Measurements from ENCODE around the gene CD2AP.
"Not testable (repeated sequence)": the region's sequence is repeated elsewhere in the genome, so short reads cannot be mapped to it uniquely, and the experiment has no call there.

The CD2AP gene, protein sequence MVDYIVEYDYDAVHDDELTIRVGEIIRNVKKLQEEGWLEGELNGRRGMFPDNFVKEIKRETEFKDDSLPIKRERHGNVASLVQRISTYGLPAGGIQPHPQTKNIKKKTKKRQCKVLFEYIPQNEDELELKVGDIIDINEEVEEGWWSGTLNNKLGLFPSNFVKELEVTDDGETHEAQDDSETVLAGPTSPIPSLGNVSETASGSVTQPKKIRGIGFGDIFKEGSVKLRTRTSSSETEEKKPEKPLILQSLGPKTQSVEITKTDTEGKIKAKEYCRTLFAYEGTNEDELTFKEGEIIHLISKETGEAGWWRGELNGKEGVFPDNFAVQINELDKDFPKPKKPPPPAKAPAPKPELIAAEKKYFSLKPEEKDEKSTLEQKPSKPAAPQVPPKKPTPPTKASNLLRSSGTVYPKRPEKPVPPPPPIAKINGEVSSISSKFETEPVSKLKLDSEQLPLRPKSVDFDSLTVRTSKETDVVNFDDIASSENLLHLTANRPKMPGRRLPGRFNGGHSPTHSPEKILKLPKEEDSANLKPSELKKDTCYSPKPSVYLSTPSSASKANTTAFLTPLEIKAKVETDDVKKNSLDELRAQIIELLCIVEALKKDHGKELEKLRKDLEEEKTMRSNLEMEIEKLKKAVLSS

GRCh38 chr6:47477497-47478232 lies at the start of gene CD2AP:
CD2AP (plus strand) TSS chr6:47477789; CDS start chr6:47478245, 456 bp downstream.
- peak; percentile 91 to 94 for DNase-seq
- TF ChIP-seq POLR2A (IDR thresholded peaks at IDR 0.05; ENCODE audit: low read length): peak; percentile 66
- no peak for TF ChIP-seq GATA1 (IDR thresholded peaks at IDR 0.05; ENCODE audit: low read depth, low read length)

- TF ChIP-seq GATA1 (IDR thresholded peaks at IDR 0.05; ENCODE audit: low read depth, low read length) (no peak), POLR2A (IDR thresholded peaks at IDR 0.05; ENCODE audit: low read length) (no peak)
Measured at GRCh38 chr6:47428288-47428687, 49.3 kb upstream of the CD2AP start.

DNA sequence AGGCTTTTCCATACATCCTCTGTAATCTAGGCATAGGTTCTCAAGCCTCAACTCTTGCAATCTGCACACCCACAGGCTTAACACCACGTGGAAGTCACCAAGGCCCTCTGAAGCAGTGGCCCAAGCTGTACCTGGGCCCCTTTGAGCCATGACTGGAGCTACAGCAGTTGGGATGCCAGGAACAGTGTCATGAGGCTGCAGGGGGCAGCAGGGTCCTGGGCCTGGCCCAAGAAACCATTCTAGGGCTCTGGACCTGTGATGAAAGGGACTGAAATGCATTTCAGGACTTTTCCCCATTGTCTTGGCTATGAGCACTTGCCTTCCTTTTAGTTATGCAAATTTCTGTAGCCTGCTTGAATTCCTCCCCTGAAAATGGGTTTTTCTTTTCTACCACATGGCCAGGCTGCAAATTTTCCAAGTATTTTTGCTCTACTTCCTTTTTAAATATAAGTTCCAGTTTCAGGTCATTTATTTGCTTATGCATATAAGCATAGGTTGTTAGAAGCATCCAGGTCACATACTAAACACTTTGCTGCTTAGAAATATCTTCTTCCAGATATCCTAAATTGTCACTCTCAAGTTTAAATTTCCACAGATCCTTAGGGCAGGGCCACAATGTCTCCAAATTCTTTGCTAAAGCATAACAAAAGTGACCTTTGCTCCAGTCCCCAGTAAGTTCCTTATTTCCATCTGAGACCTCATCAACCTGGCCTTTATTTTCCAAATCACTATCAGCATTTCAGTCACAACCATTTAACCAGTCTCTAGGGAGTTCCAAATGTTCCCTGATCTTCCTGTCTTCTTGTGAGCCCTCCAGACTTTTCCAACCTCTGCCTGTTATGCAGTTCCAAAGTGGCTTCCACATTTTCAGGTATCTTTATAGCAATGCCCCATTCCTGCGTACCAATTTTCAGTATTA lies 48.6 kb upstream of the CD2AP start:
- TF ChIP-seq POLR2A (IDR thresholded peaks at IDR 0.05; ENCODE audit: low read length) (no peak), GATA1 (IDR thresholded peaks at IDR 0.05; ENCODE audit: low read depth, low read length) (no peak)

More at GRCh38 chr6:47428288-47428687, 49.3 kb upstream of the CD2AP start:
- DNase-seq: no peak

GRCh38 chr6:47434372-47435253 lies 43.0 kb upstream of the CD2AP start:
- TF ChIP-seq POLR2A (IDR thresholded peaks at IDR 0.05; ENCODE audit: low read length) (no peak), GATA1 (IDR thresholded peaks at IDR 0.05; ENCODE audit: low read depth, low read length) (no peak)
- no peak for DNase-seq

More for the DNA sequence above, 48.6 kb upstream of the CD2AP start:
- DNase-seq: no peak

DNA sequence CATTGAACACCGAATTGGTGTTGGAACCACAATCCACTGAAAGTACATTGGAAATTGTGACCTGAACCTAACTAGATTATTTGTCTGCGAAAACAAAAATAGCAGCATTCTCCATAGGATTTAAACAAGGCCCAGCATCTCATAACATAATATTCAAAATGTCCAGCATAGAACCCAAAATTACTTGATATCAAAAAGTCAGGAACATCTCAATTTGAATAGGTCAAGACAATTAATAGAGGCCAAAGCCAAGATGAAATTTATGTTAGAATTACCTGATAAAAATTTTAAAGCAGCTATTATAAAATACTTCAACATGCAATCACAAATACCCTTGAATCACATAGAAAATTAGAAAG lies 42.4 kb upstream of the CD2AP start:
- TF ChIP-seq POLR2A (IDR thresholded peaks at IDR 0.05; ENCODE audit: low read length): no peak
- no peak for TF ChIP-seq GATA1 (IDR thresholded peaks at IDR 0.05; ENCODE audit: low read depth, low read length)
- DNase-seq: no peak

- TF ChIP-seq POLR2A (IDR thresholded peaks at IDR 0.05; ENCODE audit: low read length) (no peak), GATA1 (IDR thresholded peaks at IDR 0.05; ENCODE audit: low read depth, low read length) (no peak)
Measured at GRCh38 chr6:47437592-47437991, 40.0 kb upstream of the CD2AP start.

DNA sequence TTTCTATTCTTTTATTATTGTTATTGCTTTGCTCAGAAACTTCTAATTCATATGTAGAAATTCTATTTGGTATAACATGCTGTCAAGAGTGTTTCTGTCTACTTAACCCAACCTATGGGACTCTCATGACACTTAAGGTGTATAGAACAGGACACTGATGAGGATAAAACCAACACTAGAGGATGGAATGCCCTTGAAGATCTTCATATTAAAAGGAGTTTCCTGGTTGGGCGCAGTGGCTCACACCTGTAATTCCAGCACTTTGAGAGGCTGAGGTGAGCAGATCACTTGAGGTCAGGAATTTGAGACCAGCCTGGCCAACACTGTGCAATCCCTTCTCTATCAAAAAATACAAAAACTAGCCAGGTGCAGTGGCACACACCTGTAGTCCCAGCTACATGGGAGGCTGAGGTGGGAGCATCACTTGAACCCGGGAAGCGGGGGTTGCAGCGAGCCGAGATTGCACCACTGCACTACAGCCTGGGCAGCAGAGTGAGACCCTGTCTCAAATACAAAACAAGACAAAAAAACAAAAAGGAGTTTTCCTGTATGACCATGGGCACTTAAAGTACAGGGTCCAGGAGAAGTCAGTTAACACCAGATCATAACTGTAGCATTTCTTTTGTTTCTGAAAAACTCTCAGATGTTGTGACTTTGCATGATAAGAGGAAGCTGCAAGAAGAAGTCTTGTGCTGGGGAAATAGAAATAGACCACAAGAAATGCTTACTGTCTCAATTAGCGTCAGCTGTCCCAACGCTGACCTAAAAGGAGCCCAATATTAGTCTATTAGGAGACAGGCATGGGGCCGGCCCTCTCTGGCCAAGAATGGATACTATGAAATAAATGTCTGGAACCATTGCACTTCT lies 38.9 kb upstream of the CD2AP start:
- DNase-seq: no peak

More at GRCh38 chr6:47437592-47437991, 40.0 kb upstream of the CD2AP start:
- no peak for DNase-seq

DNA sequence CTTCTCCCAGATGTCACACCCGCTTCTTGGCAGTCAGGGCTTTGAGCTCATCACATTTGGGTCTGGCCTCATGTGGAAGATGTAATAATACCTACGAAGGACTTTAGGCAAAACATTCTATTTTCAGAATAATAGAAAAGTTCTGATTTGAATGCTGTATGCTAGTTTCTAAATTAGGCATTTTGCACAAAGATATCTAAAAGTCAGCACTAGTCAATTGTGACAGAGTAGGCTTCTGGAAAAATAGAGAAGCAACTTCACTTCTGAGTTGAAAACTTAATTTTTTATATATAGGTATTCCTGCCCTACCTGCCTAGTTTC lies 38.3 kb upstream of the CD2AP start:
- TF ChIP-seq POLR2A (IDR thresholded peaks at IDR 0.05; ENCODE audit: low read length): no peak
- TF ChIP-seq GATA1 (IDR thresholded peaks at IDR 0.05; ENCODE audit: low read depth, low read length): no peak
- DNase-seq: no peak

More for the DNA sequence above, 38.9 kb upstream of the CD2AP start:
- TF ChIP-seq GATA1 (IDR thresholded peaks at IDR 0.05; ENCODE audit: low read depth, low read length): no peak
- no peak for TF ChIP-seq POLR2A (IDR thresholded peaks at IDR 0.05; ENCODE audit: low read length)

DNA sequence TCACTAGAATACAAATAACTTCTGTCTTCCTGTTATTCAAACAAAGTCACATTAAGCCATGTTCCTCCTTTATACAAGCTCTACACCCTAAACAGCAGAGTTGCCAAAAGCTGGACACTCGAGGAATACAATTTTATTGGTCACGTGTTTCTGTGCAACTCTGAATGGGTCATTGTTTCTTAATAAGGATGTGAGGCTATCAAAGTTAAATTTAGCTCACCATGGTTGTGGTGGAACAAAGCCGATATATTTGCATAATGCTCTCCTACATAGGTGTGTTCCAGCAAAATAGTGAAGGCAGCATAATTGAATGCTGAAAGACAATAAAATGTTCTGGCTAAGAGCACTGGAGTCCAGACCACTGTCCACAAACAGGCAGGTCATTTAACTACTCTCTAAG lies 36.9 kb upstream of the CD2AP start:
- TF ChIP-seq POLR2A (IDR thresholded peaks at IDR 0.05; ENCODE audit: low read length): no peak
- DNase-seq: no peak

GRCh38 chr6:47444964-47445363 lies 32.6 kb upstream of the CD2AP start:
- DNase-seq: not testable (repeated sequence)

DNA sequence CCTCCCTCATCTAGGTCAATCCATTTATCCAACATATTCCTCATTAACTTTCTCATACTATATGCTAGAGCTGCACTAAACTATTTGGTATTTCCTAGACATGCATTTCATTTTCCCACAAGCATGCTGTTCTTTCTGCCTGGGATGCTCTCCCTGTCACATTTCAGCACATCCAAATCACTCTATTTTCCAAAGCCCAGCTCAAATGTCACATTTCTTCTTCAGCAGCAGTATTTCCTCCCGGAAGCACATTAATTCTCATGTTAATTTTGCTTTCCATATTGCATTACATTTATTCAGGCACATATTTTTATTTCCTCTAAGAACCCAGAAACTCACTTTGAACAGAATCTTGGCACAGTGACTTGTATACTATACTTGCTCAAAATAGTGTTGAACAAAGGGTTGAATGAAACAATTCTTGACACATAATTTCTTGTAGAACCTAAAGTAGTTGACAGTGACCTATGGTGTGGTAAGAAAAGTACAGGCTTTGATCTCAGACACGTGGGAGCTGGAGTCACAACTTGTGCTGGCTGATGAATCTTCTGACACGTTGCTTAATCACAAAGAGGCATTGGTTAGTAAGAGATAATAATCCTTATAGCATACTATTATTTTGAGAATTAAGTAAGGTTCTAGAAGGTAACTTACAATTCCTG lies 30.8 kb upstream of the CD2AP start:
- DNase-seq: no peak
- TF ChIP-seq POLR2A (IDR thresholded peaks at IDR 0.05; ENCODE audit: low read length): no peak
- no peak for TF ChIP-seq GATA1 (IDR thresholded peaks at IDR 0.05; ENCODE audit: low read depth, low read length)
